PC-9 (cell line): ENCODE data around the gene VAPA. TPM values are rescaled to one million over a fixed set of nuclear protein-coding genes. Genes with fewer than 3 reads are reported as not detected.

ENCODE experiments used
- BruUV-seq: library from RNA; stranded (reverse); fragments of 400-500 nt; replicated peaks from 2 replicates; lab custom pipeline; 2021; lab: Mats Ljungman, UMichigan
- CTCF ChIA-PET: fragments of 300-600 bp; sonication (Branson Sonifier 250); formaldehyde crosslinking; loops from one replicate; lab custom pipeline; 2022; ENCODE audit warnings: antibody characterized with exemption; lab: Charles Lee
- POLR2A ChIA-PET: fragments of 300-600 bp; sonication (Branson Sonifier 250); formaldehyde crosslinking; loops from one replicate; lab custom pipeline; 2022; ENCODE audit warnings: antibody characterized with exemption; ENCODE audit not compliant: unreplicated experiment; lab: Charles Lee
- DNase-seq, 2 experiments: peaks; one replicate each; pipeline versions ENCODE4 v3.0.0 to v3.0.0-alpha.2; 2015 to 2022; ENCODE audit warnings: mixed read lengths in 1 of 2
- H2AFZ ChIP-seq: fragments of 200-600 bp; sonication (generic); 2 replicates; pipeline ENCODE4 v1.8.1; 2017; ENCODE audit warnings: antibody characterized with exemption
- H3F3A ChIP-seq: fragments of 200-600 bp; sonication (generic); 2 replicates; pipeline ENCODE4 v1.8.1; 2017; ENCODE audit warnings: antibody characterized with exemption, mild to moderate bottlenecking, low read depth; ENCODE audit not compliant: insufficient read depth
- H3K27ac ChIP-seq: fragments of 200-600 bp; sonication (generic); 2 replicates; pipeline ENCODE4 v1.6.1; 2016; ENCODE audit warnings: mixed run types
- H3K27me3 ChIP-seq: fragments of 200-600 bp; sonication (generic); 2 replicates; pipeline ENCODE4 v1.6.1; 2016; ENCODE audit warnings: low read depth, mixed run types; ENCODE audit not compliant: insufficient read depth
- H3K36me3 ChIP-seq: fragments of 200-600 bp; sonication (generic); 2 replicates; pipeline ENCODE4 v1.6.1; 2016; ENCODE audit warnings: low read depth, mixed run types
- H3K4me1 ChIP-seq: fragments of 200-600 bp; sonication (generic); replicated peaks from 2 replicates; pipeline ENCODE4 v1.6.1; 2016; ENCODE audit warnings: mixed run types; ENCODE audit not compliant: insufficient read depth
- H3K4me2 ChIP-seq: fragments of 200-600 bp; sonication (generic); 2 replicates; pipeline ENCODE4 v1.6.1; 2017; ENCODE audit warnings: mixed run types
- H3K4me3 ChIP-seq: fragments of 200-600 bp; sonication (generic); 2 replicates; pipeline ENCODE4 v1.6.1; 2016; ENCODE audit warnings: mixed run types
- H3K79me2 ChIP-seq: fragments of 200-600 bp; sonication (generic); 2 replicates; pipeline ENCODE4 v1.6.1; 2017; ENCODE audit warnings: low read depth, mixed run types
- H3K9me2 ChIP-seq: fragments of 200-600 bp; sonication (generic); 2 replicates; pipeline ENCODE4 v1.8.1; 2017; ENCODE audit warnings: mild to moderate bottlenecking; ENCODE audit not compliant: insufficient read depth
- H3K9me3 ChIP-seq: fragments of 200-600 bp; sonication (generic); 2 replicates; pipeline ENCODE4 v1.8.1; 2016; ENCODE audit warnings: low read depth; ENCODE audit not compliant: insufficient read depth
- H4K20me1 ChIP-seq: fragments of 200-600 bp; sonication (generic); 2 replicates; pipeline ENCODE4 v1.8.1; 2017; ENCODE audit not compliant: insufficient read depth
- EZH2 ChIP-seq: fragments of 200-600 bp; sonication (generic); IDR thresholded peaks from 2 replicates; pipeline ENCODE4 v1.8.0; 2017; ENCODE audit warnings: antibody characterized with exemption, low read depth
- intact Hi-C: fragments of 100-400 bp; cut with micrococcal nuclease; formaldehyde crosslinking; loops from one replicate; pipeline ENCODE4 v1.10.0; 2022; ENCODE audit not compliant: unreplicated experiment
- total RNA-seq: library from RNA; stranded (reverse); gene quantifications from 2 replicates; pipeline ENCODE4 v1.2.3, GENCODE V29; 2021
- TF ChIP-seq, protein P1 (sequence below): fragments of 200-600 bp; sonication (generic); conservative IDR thresholded peaks from 2 replicates; pipeline ENCODE4 v1.6.1; 2017; ENCODE audit warnings: mixed run types, antibody characterized with exemption, mild to moderate bottlenecking, moderate library complexity

The VAPA gene
- total RNA-seq, 1 experiment from 2014 or later = 340 TPM

DNA sequence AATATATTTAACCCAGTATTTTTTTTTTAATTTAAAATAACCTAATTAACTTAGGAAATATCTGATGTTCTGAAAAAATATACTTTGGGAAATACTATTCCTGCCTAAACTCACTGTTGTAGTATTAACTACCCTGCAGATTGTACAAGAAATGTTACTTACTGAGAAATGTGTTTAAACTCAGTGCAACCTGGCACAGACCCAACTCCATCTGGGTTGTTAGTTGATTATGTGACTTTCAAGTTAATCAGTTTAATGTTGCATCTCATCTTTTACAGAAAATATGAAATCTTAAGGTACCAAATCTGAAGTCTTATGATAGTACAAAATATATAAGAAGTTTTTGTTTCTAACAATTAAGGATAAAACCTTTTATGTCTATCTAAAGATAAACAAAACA, 27.3 kb downstream of the VAPA start:
- peaks cover 61% of the 10 kb centered on the region for H3K36me3 ChIP-seq
- H4K20me1 ChIP-seq = 0 out of 2 replicates have a peak, but pooled peaks cover 3% of the 10 kb centered on the region
- no peaks in the 10 kb centered on the region for H3K27me3 ChIP-seq
- H3F3A ChIP-seq = peaks cover 61% of the 10 kb centered on the region
- H2AFZ ChIP-seq = no peak overlapping the region
- TF ChIP-seq, protein P1, sequence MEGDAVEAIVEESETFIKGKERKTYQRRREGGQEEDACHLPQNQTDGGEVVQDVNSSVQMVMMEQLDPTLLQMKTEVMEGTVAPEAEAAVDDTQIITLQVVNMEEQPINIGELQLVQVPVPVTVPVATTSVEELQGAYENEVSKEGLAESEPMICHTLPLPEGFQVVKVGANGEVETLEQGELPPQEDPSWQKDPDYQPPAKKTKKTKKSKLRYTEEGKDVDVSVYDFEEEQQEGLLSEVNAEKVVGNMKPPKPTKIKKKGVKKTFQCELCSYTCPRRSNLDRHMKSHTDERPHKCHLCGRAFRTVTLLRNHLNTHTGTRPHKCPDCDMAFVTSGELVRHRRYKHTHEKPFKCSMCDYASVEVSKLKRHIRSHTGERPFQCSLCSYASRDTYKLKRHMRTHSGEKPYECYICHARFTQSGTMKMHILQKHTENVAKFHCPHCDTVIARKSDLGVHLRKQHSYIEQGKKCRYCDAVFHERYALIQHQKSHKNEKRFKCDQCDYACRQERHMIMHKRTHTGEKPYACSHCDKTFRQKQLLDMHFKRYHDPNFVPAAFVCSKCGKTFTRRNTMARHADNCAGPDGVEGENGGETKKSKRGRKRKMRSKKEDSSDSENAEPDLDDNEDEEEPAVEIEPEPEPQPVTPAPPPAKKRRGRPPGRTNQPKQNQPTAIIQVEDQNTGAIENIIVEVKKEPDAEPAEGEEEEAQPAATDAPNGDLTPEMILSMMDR = no peak
- no peak for TF ChIP-seq EZH2
- no peaks in the 10 kb centered on the region for H3K9me3 ChIP-seq
- no peak for DNase-seq
- intact Hi-C loops = no loop called here
- no peak overlapping the region for H3K27ac ChIP-seq
- peaks cover 87% of the 10 kb centered on the region for H3K79me2 ChIP-seq
- no peak overlapping the region for H3K4me2 ChIP-seq
- ChIA-PET CTCF (no interaction called here), POLR2A (no interaction called here)
- H3K4me1 ChIP-seq = no peaks in the 10 kb centered on the region
- no peaks in the 10 kb centered on the region for H3K9me2 ChIP-seq
- no TSS peak for BruUV-seq
- H3K4me3 ChIP-seq = no peak overlapping the region

DNA sequence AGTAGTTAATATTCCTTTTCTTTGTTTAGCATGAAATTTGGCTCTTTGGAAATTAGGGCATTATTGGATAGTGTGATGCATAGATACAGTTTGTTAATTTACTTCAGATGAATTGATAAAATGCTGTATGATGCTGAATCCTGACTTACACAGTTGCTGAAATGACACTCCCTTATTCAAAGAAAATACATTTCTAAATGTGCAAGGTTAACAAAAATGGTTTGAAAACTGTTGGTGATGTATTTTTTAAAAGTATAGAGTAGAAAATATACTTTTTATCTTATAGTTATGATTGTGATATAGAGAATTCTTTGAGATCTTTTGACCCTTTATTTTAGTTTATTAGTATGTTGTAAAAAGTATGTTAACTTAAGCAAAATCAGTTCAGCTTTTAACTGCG, 27.8 kb downstream of the VAPA start:
- H3K4me3 ChIP-seq = no peak overlapping the region
- no peaks in the 10 kb centered on the region for H3K4me1 ChIP-seq
- ChIA-PET POLR2A (interaction anchor here (0.5 kb wide), 1 partner anchor 17 kb away, joined by 4 read pairs; no protein-coding TSS in a partner anchor), CTCF (no interaction called here)
- no peak overlapping the region for H3K27ac ChIP-seq
- DNase-seq = no peak
- 0 out of 2 replicates have a peak, but pooled peaks cover 3% of the 10 kb centered on the region for H4K20me1 ChIP-seq
- no TSS peak for BruUV-seq
- H3K36me3 ChIP-seq = peaks cover 60% of the 10 kb centered on the region
- no peak for TF ChIP-seq EZH2
- TF ChIP-seq, protein P1 = no peak
- H3K27me3 ChIP-seq = no peaks in the 10 kb centered on the region
- no peak overlapping the region for H3K4me2 ChIP-seq
- no peaks in the 10 kb centered on the region for H3K9me2 ChIP-seq
- no peak overlapping the region for H2AFZ ChIP-seq
- peaks cover 88% of the 10 kb centered on the region for H3K79me2 ChIP-seq
- intact Hi-C loops = no loop called here
- H3K9me3 ChIP-seq = no peaks in the 10 kb centered on the region
- peaks cover 55% of the 10 kb centered on the region for H3F3A ChIP-seq

DNA sequence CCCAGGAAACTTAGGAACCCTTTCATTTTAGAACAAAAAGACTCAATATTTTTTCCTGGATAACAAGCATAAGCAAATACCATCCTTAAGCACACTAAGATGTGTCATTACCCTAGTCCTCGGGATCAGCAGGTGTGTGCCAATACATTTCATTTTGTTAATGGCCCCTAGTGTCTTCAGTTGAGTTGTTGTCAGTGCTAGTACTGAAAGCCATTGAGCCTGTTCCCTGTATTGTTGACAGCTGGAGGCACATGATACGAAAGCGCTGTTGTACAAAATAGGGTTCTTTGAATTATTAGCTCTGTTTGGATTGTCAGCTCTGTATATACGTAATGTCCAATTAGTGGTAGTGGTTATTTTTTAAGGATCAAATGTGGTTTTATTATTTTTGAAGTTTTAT, 29.5 kb downstream of the VAPA start:
- CTCF ChIA-PET = no interaction called here
- H3K27me3 ChIP-seq = no peaks in the 10 kb centered on the region
- POLR2A ChIA-PET = no interaction called here

More for the DNA sequence above, 29.5 kb downstream of the VAPA start:
- no peaks in the 10 kb centered on the region for H3K9me3 ChIP-seq
- peaks cover 56% of the 10 kb centered on the region for H3K36me3 ChIP-seq
- no peak for TF ChIP-seq EZH2
- TF ChIP-seq, protein P1 = no peak
- H3K4me2 ChIP-seq = no peak overlapping the region
- peaks cover 87% of the 10 kb centered on the region for H3K79me2 ChIP-seq
- H3K9me2 ChIP-seq = no peaks in the 10 kb centered on the region
- BruUV-seq = no TSS peak
- H3K4me1 ChIP-seq = no peaks in the 10 kb centered on the region
- no peak overlapping the region for H3K27ac ChIP-seq
- H2AFZ ChIP-seq = no peak overlapping the region
- peaks cover 57% of the 10 kb centered on the region for H3F3A ChIP-seq
- DNase-seq = no peak
- no peak overlapping the region for H3K4me3 ChIP-seq
- 0 out of 2 replicates have a peak, but pooled peaks cover 3% of the 10 kb centered on the region for H4K20me1 ChIP-seq
- intact Hi-C loops = no loop called here
